MCF 10A (cell line): ENCODE data around the gene CSAD. TPM values are rescaled to one million over a fixed set of nuclear protein-coding genes. Genes with fewer than 3 reads are reported as not detected.

Experiments used
- BruUV-seq: library from RNA; stranded (reverse); fragments of 400-500 nt; replicated peaks from 2 replicates; lab custom pipeline; 2021; lab: Mats Ljungman, UMichigan
- CTCF ChIA-PET: fragments of 300-600 bp; sonication (Branson Sonifier 250); formaldehyde crosslinking; extraction: SDS; loops from one replicate; lab custom pipeline; 2021; ENCODE audit warnings: antibody characterized with exemption, inconsistent platforms; lab: Yijun Ruan, JAX
- POLR2A ChIA-PET: fragments of 300-600, 350-650 bp; sonication (Branson Sonifier 250); formaldehyde crosslinking; extraction: SDS; loops from one replicate; lab custom pipeline; 2020; ENCODE audit warnings: antibody characterized with exemption, inconsistent platforms; lab: Yijun Ruan, JAX
- DNase-seq: peaks from one replicate; pipeline ENCODE4 v3.0.0-alpha.2; 2018; ENCODE audit not compliant: unreplicated experiment
- H3K27ac Mint-ChIP-seq: one replicate; pipeline ENCODE4 v1.8.0; 2022; ENCODE audit warnings: mild to moderate bottlenecking, low read depth, mixed read lengths; ENCODE audit not compliant: unreplicated experiment
- H3K27me3 Mint-ChIP-seq: one replicate; pipeline ENCODE4 v1.8.0; 2022; ENCODE audit warnings: mixed read lengths; ENCODE audit not compliant: insufficient read depth, unreplicated experiment
- H3K36me3 Mint-ChIP-seq: one replicate; pipeline ENCODE4 v1.8.0; 2022; ENCODE audit warnings: mild to moderate bottlenecking, moderate library complexity, mixed read lengths; ENCODE audit not compliant: insufficient read depth, unreplicated experiment
- H3K4me1 Mint-ChIP-seq: one replicate; pipeline ENCODE4 v1.8.0; 2022; ENCODE audit warnings: mixed read lengths; ENCODE audit not compliant: insufficient read depth, unreplicated experiment
- H3K4me3 Mint-ChIP-seq: one replicate; pipeline ENCODE4 v1.8.0; 2022; ENCODE audit warnings: mild to moderate bottlenecking, moderate library complexity, mixed read lengths; ENCODE audit not compliant: unreplicated experiment
- H3K9me3 Mint-ChIP-seq: one replicate; pipeline ENCODE4 v1.8.0; 2022; ENCODE audit warnings: mixed read lengths; ENCODE audit not compliant: unreplicated experiment
- CTCF ChIP-seq: fragments of 200-600 bp; IDR thresholded peaks from one replicate; pipeline ENCODE4 v1.8.0; 2022; ENCODE audit warnings: antibody characterized with exemption, mild to moderate bottlenecking; ENCODE audit not compliant: unreplicated experiment
- intact Hi-C: fragments of 100-400 bp; cut with micrococcal nuclease; formaldehyde crosslinking; loops from 2 replicates; pipeline ENCODE4 v1.14.1; 2022
- total RNA-seq: library from RNA; stranded (reverse); gene quantifications from 2 replicates; pipeline ENCODE4 v1.2.3, GENCODE V29; 2022

CSAD gene
- total RNA-seq, 1 experiment from 2014 or later, result 22.7 TPM

GRCh38 chr12:53172352-53172751, 8.4 kb downstream of the CSAD start:
- H3K27ac Mint-ChIP-seq, result peak overlapping the region; percentile 56
- H3K27me3 Mint-ChIP-seq, result no peaks in the 10 kb centered on the region
- H3K4me1 Mint-ChIP-seq, result peaks cover 18% of the 10 kb centered on the region
- H3K4me3 Mint-ChIP-seq, result no peak overlapping the region
- no peaks in the 10 kb centered on the region for H3K9me3 Mint-ChIP-seq
- no peak for DNase-seq
- peaks cover 22% of the 10 kb centered on the region for H3K36me3 Mint-ChIP-seq
- no peak for TF ChIP-seq CTCF
- ChIA-PET CTCF (interaction anchor here (0.6 to 1.9 kb wide), 2 partner anchors 12 to 397 kb away, joined by 3 to 9 read pairs; no protein-coding TSS in a partner anchor), POLR2A (no interaction called here)
- BruUV-seq, result no TSS peak
- intact Hi-C loops, result no loop called here

- Mint-ChIP-seq H3K27me3 (no peaks in the 10 kb centered on the region), H3K27ac (peak overlapping the region; percentile 56), H3K4me1 (peaks cover 18% of the 10 kb centered on the region), H3K9me3 (no peaks in the 10 kb centered on the region), H3K36me3 (peaks cover 22% of the 10 kb centered on the region), H3K4me3 (no peak overlapping the region)
- no peak for DNase-seq
- POLR2A ChIA-PET, result no interaction called here
- no peak for TF ChIP-seq CTCF
- intact Hi-C loops, result no loop called here
- BruUV-seq, result no TSS peak
- CTCF ChIA-PET, result interaction anchor here (0.6 to 2.0 kb wide), 3 partner anchors 12 to 40 kb away, joined by 3 to 9 read pairs (median 7); no protein-coding TSS in a partner anchor
Measured at GRCh38 chr12:53171725-53172329, 8.9 kb downstream of the CSAD start.

GRCh38 chr12:53170876-53171724, 9.6 kb downstream of the CSAD start:
- POLR2A ChIA-PET, result interaction anchor here (1.0 kb wide), 1 partner anchor 9 kb away, joined by 3 read pairs; the partner anchor contains the start of genes CSAD and ZNF740
- intact Hi-C loops, result no loop called here

More at GRCh38 chr12:53170876-53171724, 9.6 kb downstream of the CSAD start:
- Mint-ChIP-seq H3K36me3 (peaks cover 22% of the 10 kb centered on the region), H3K4me3 (no peak overlapping the region), H3K27me3 (no peaks in the 10 kb centered on the region), H3K9me3 (no peaks in the 10 kb centered on the region), H3K4me1 (peaks cover 18% of the 10 kb centered on the region), H3K27ac (no peak overlapping the region)
- no peak for TF ChIP-seq CTCF
- BruUV-seq, result no TSS peak
- CTCF ChIA-PET, result interaction anchor here (0.6 to 2.0 kb wide), 4 partner anchors 11 to 117 kb away, joined by 3 to 7 read pairs (median 4); no protein-coding TSS in a partner anchor
- DNase-seq, result no peak
